HG02642 (cell line): ENCODE results near the gene CENPM.
A peak's percentile ranks its signal among the peaks of the same experiment; 100 is the strongest.

Experiments
- ATAC-seq: cut with Tn5 transposase; IDR thresholded peaks from one replicate; pipeline ENCODE4 v1.9.1; 2021; ENCODE audit warnings: mild to moderate bottlenecking; ENCODE audit not compliant: unreplicated experiment, poor library complexity

CENPM gene, protein sequence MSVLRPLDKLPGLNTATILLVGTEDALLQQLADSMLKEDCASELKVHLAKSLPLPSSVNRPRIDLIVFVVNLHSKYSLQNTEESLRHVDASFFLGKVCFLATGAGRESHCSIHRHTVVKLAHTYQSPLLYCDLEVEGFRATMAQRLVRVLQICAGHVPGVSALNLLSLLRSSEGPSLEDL

DNA sequence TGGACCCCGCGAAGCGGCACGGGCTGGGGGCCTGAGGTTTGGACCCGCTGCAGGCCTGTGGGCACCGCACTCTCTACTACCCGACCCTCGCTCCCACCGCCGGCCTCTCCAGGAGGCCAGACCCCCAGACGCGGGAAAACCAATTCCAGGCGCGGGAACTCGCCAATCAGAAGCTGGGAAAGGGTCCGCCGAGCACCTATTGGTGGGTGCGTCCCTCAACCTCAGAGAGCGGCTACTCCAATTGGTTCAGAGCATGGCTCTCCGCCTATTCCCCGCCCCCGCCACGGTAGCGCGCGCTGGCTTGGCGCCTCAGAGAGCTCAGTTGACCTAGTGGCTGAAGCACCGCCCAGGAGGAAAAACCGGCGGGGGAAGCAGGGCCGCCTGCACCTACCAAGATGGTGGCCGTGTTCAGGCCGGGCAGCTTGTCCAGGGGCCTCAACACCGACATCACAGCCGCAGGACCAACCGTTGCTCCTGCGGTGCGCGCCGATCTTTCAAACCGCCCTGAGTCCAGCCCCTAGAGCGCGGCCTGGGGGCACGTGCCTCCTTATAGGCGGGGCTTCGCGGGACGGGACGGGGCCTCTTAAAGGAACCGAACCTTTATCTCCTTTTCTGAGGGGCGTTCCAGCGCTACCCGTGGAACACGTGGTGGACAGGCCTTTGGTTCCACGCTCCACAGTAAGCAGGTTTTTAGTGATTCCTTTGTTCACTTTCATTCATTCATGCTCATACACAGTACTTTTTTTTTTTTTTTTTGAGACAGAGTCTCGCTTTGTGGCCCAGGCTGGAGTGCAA, at the start of gene CENPM:
Gene CENPM (minus strand): TSS at position 524 of the 795 bp plus-strand sequence. CDS start 76 bp downstream, at position 448.
- peak; percentile 83 for ATAC-seq

- no peak for ATAC-seq
Measured at GRCh38 chr22:41995211-41995610, 48.3 kb upstream of the CENPM start.

DNA sequence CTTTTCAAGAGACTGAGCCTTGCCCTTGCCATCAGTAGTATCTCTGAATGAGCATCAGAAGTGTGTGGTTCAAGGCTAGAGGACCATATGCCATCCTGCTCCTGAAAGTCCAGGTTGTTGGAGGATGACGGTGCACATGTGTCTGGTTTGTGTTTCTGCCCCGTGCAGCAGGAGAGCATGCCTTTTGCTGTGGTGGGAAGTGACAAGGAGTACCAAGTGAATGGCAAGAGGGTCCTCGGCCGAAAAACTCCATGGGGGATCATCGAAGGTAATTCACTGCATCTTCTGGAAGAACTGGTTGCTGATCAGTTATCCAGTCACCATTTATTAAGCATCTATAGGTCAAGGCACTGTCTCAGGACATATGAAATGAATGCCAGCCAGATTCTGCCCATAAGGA, 45.5 kb upstream of the CENPM start:
- no peak for ATAC-seq

DNA sequence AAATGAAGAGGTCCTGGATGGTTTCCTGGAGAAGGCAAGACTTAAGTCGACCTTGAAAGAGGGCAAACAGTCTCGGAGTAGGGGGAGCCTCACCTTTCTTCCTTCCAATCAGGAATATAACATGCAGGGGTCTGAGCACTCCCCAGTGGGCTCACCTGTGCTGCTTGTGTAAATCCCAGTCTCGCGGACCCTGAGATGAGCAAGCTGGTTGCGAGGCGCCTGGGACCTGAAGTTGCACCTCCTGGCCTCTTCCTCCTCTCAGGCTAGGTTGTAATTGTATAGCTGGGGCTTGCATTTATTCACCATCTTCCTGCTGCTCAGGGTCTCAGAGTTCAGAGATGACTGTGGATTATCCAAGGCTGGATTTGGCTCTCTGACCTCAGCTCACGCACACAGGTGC, 44.2 kb upstream of the CENPM start:
- no peak for ATAC-seq

DNA sequence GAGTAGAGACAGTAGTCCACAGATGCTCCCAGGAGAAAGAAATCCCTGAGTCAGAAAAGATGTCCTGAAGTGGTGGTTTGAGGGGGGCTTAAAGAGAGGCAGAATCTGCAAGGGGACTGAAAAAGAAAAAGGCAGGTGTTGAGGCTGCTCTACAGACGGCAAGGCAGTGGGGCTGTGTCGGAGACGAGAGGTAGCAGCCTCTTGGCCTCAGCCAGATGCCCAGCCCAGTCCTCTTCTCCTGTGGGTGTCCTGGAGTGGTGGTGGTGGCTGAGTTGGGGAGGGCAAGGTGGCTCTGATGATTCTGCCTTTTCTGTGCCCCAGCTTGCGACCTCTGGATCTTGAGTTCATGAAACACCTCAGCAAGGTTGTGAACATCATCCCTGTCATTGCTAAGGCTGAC, 42.3 kb upstream of the CENPM start:
- ATAC-seq, result no peak

DNA sequence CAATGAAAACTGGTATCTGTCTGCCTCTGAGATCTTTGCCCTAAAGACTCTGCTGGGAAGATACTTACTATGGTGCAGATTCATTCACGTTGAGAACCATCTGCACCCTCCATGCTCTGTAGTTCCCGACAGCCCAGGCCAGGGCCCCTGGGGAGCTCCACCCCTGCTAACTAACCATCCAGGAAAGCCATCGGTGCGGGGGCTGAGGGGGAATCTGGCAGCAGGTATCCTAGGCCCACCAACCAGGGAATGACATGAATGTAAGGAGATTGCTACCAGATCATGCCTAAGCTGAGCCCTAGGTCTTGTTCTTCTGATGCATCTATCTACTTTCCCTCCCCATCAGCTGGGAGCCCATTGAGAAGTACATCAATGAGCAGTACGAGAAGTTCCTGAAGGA, 40.3 kb upstream of the CENPM start:
- ATAC-seq, result no peak

GRCh38 chr22:41983513-41984405, 36.8 kb upstream of the CENPM start:
- no peak for ATAC-seq

GRCh38 chr22:41982865-41983264, 35.9 kb upstream of the CENPM start:
- no peak for ATAC-seq

DNA sequence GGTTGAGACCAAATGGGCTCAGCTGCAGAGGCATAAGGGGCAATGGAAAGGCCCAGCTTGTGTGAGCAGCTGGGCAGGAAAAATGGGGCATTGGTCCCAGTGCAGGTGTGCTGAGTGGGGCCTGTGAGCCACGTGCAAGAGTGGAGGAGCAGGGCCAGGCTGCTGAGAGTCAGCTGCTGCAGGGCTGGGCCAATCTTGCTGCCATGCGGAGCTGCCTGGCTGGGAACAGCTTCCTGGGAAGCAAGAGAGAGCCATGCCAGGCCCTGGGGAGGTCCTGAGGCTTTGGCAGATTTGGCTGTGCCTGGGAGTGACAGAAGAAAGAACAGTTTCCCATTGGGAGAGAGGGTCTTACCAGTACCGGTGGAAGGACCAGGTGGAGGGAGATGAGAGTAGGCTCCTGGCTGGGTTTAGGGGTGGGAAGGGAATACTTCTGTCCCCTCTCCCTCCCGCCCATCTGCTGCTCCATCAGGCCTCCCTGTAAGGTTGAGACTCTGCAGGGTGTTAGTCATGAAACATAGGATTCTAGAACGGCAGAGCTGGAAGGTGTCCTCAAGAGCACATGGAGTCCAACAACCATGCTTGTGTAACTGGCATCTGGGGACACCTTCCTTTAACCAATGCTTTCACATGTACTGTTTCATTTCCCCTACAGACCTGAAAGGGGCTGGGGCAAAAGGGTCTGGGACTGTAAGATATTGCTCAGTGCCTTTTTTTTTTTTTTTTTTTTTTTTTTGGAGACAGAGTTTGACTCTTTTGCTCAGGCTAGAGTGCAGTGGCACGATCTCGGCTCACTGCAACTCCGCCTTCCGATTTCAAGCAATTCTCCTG, 32.7 kb upstream of the CENPM start:
- ATAC-seq, result no peak

- no peak for ATAC-seq
Measured at GRCh38 chr22:41978732-41979131, 31.8 kb upstream of the CENPM start.

GRCh38 chr22:41976961-41977566, 30.1 kb upstream of the CENPM start:
- peak; percentile 12 for ATAC-seq

DNA sequence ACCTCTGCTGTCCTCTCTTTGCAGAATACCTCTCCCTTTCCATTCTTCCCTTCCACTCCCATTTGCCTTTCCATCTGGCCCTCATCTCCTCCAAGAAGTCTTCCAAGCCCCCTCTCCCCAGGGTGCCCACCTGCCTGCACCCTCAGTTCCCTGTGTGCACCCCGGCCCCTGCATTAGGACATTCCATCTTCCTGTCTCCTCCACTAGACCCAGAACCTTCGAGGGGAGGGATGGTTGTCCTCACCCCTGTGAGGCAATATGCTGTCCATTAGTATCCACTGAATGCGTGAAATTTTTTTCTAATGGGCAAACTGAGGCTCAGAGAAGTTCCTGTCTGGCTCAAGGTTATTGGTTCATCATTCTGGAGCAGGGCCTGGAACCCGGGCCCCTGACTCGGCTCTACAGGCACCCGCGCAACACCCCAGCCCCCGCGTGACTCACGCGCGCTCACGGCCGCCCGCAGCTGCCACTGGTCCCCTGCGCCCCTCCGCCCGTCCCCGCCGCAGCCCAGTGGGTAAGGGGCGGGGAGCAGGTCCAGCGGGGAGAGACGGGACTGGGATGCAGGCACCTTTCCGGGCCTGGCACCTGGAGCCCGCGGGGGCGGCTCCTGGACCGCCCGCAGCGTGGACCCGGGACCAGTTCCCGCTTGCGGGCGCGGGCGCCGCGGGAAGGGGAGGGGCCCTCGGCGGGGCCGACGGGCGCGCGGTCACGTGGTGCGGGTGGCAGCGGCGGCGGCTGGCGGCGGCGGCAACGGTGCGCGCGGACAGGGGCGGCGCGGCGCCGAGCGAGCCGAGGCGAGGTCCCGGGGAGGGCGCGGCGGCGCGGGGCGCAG, 29.3 kb upstream of the CENPM start:
- ATAC-seq, result peak; percentile 47

DNA sequence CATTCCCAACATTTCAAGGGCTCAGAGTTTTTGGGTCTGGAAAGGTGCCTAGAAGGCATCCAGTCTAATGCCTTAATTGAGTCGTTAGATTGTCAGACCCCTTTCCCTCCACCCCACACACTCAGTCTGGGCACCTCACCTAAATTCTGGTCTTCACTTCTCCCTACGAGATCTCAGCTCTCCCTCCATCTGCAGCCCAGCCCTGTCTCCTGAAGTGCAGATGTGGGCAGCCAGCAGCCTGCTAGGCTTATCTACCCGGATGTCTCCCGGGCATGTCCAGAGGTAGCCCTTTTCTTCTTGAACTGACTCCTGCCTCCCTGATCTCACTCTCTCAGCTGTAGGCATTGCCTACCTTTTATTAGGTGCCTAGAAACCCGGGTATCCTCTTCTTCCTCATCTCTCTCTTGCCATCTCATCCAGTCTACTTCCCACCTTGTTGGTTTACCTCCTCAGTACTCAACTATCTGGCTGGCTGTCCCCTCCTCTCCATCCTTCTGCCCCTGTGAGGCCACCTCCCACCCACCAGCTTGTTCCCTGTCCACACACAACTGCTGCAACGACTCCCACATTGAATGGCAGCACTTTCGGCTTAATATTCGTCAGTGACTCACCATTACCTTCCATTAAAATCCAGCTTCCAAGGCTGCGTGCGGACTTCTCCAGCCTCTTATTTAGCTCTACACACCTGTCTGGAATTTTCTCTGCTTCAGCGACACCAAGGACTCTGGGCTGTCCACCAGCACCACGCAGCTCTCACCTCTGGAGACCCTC, 28.5 kb upstream of the CENPM start:
- no peak for ATAC-seq

DNA sequence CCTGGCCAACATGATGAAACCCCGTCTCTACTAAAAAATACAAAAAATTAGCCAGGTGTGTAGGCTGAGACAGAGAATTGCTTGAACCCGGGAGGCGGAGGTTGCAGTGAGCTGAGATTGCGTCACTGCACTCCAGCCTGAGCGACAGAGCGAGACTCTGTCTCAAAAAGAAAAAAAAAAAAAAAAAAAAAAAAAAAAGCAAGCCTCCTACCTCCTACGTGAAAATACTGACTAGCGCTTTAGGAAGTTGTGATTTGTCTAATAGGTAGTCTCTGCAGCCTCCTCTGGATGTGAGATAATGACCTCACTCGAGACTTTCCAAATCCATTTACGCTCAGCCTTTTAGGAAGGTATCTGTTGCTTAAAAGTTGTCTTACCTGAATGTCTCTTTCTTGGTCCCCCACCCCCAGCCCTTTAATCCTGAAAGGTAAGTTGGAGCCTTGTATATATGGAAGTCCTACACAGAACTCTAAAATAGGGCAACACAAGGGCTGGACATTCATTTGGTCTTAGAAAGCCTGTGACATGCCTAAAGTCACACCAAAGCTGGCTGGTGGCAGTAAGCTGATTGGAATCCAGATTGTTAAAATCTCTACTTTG, 27.8 kb upstream of the CENPM start:
- ATAC-seq, result no peak

GRCh38 chr22:41971431-41971830, 24.5 kb upstream of the CENPM start:
- no peak for ATAC-seq

- ATAC-seq, result no peak
Measured at GRCh38 chr22:41970601-41971000, 23.6 kb upstream of the CENPM start.

DNA sequence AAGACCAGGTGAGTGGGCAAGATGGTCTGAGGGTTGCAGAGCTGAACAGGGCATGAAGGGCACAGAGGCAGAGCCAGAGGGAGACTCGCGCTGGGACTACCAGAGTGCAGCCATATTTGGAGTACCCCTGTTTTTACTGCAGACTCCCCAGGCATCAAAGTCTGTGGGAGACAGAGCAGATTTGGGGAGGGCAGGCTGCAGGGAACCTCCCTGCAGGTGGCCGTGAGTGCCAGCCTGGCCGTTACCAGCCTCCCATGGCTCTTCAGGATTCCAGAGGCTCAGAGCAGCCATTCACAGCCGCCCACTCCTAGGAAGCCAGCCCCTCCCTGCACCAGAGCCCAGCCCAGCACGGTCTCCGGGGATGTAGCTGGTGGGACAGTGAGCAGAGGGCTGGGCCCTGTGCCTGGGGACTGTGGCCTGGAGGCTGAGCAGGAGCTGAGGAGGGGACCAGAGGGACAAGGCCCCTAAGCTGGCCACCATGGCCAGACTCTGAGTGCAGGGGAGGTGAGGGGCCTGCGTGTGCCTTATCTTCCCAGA, 22.2 kb upstream of the CENPM start, which contains the start of gene SEPTIN3:
Gene SEPTIN3 (plus strand): TSS at position 334 of the 537 bp plus-strand sequence. CDS start 2,050 bp downstream, outside the sequence.
- no peak for ATAC-seq
